Psoas muscle (tissue), 8 donors: Measurements from ENCODE around the gene MRTFA. TPM values are rescaled to one million over a fixed set of nuclear protein-coding genes. Genes with fewer than 3 reads are reported as not detected.

ENCODE experiments used
- ATAC-seq, 4 donors: fragments of 200-7000 bp; cut with Tn5 transposase; one replicate each; pipeline ENCODE4 v1.9.1; 2020; ENCODE audit warnings: moderate library complexity in 3 of 4, mild to moderate bottlenecking in 2 of 4
- DNase-seq, 2 donors: peaks; one replicate each; pipeline ENCODE4 v3.0.0-alpha.2; 2020
- H3K27ac ChIP-seq: fragments of 200-600 bp; one replicate; pipeline ENCODE4 v1.8.0; 2022
- H3K27me3 ChIP-seq, 3 donors: fragments of 200-600 bp in 1 of 3; one replicate each; pipeline versions ENCODE4 v1.6.1 to v1.8.0; 2013 to 2022; ENCODE audit warnings: low read length in 2 of 3, mild to moderate bottlenecking in 2 of 3, moderate library complexity in 1 of 3; ENCODE audit not compliant: insufficient read depth in 3 of 3
- H3K36me3 ChIP-seq, 2 donors: fragments of 200-600 bp in 1 of 2; one replicate each; pipeline versions ENCODE4 v1.6.1 to v1.8.0; 2013 to 2022; ENCODE audit warnings: low read depth in 1 of 2, mild to moderate bottlenecking in 1 of 2, moderate library complexity in 1 of 2; ENCODE audit not compliant: insufficient read depth in 1 of 2
- H3K4me1 ChIP-seq: fragments of 200-600 bp; one replicate; pipeline ENCODE4 v1.8.0; 2022
- H3K4me3 ChIP-seq: fragments of 200-600 bp; one replicate; pipeline ENCODE4 v1.8.0; 2022; ENCODE audit warnings: mild to moderate bottlenecking
- H3K9me3 ChIP-seq: fragments of 200-600 bp; one replicate; pipeline ENCODE4 v1.8.0; 2022
- WGBS, 3 donors: extraction: QIAGEN DNeasy Blood & Tissue Kit; methylation state at CpG; one replicate each; pipeline versions ENCODE4 v1.1.6 to v1.1.7; 2013; 5-methylcytosine and 5-hydroxymethylcytosine counted together
- intact Hi-C, 2 donors: fragments of 100-400 bp; cut with DNase I; formaldehyde crosslinking; loops; one replicate each; pipeline versions ENCODE4 v1.11.0 to v1.14.2; 2022
- polyA plus RNA-seq, 3 donors: library from polyadenylated mRNA; stranded (reverse); fragments of 200-250 nt; gene quantifications; one replicate each; pipeline ENCODE4 v1.2.3, GENCODE V29; 2013
- total RNA-seq, 4 donors: library from RNA; stranded (reverse); fragmentation: NEBNext Ultra II Directional in 2 of 4; extraction: Animal tissue kit (Norgen Biotek cat#: 25700) in 2 of 4; gene quantifications; one replicate each; pipeline versions ENCODE4 v1.2.1 to v1.2.4, GENCODE V29; 2021 to 2023
- TF ChIP-seq, protein P1 (sequence below): fragments of 200-600 bp; IDR thresholded peaks from one replicate; pipeline ENCODE4 v1.8.0; 2022; ENCODE audit warnings: antibody characterized with exemption
- donor health status: healthy with polysubstance abuse.
- donor health status: DM: no; HTN: no; CAD: no; lungs with moderate emphysema.
- donor health status: Bipolar disorder and iron deficiency.
- donor health status: healthy.
- donor health status: DM: yes; HTN: yes; CAD: no.
- donor health status: DM: no; HTN: no; CAD: no.
- donor health status: DM: no; HTN: no; CAD: no.
- donor health status: DM: yes; HTN: yes; CAD: no.

The MRTFA gene
- total and polyA plus RNA-seq, 7 donors: 10.1 to 24.0 (median 15.7) TPM

GRCh38 chr22:40395607-40396006 is 240.9 kb downstream of the MRTFA start:
- no peak for ATAC-seq
- intact Hi-C loops: no loop called here
- no peak overlapping the region for H3K27ac ChIP-seq

GRCh38 chr22:40394607-40395006 is 241.9 kb downstream of the MRTFA start:
- Histone ChIP-seq H3K4me1 (peaks cover 2% of the 10 kb centered on the region), H3K27me3 (no peaks in the 10 kb centered on the region), H3K27ac (no peak overlapping the region), H3K9me3 (no peaks in the 10 kb centered on the region), H3K36me3 (peaks cover 0 to 10% of the 10 kb centered on the region in 2 donors), H3K4me3 (no peak overlapping the region)
- intact Hi-C loops: no loop called here
- DNase-seq: no peak
- ATAC-seq: no peak
- 72 to 79% (median 78%) methylated on average over 3 of the region's 3 CpGs for WGBS, 3 donors
- TF ChIP-seq, protein P1, sequence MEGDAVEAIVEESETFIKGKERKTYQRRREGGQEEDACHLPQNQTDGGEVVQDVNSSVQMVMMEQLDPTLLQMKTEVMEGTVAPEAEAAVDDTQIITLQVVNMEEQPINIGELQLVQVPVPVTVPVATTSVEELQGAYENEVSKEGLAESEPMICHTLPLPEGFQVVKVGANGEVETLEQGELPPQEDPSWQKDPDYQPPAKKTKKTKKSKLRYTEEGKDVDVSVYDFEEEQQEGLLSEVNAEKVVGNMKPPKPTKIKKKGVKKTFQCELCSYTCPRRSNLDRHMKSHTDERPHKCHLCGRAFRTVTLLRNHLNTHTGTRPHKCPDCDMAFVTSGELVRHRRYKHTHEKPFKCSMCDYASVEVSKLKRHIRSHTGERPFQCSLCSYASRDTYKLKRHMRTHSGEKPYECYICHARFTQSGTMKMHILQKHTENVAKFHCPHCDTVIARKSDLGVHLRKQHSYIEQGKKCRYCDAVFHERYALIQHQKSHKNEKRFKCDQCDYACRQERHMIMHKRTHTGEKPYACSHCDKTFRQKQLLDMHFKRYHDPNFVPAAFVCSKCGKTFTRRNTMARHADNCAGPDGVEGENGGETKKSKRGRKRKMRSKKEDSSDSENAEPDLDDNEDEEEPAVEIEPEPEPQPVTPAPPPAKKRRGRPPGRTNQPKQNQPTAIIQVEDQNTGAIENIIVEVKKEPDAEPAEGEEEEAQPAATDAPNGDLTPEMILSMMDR: no peak

More at GRCh38 chr22:40395607-40396006, 240.9 kb downstream of the MRTFA start:
- Histone ChIP-seq H3K36me3 (peaks cover 0 to 14% of the 10 kb centered on the region in 2 donors), H3K4me3 (no peak overlapping the region), H3K4me1 (peaks cover 8% of the 10 kb centered on the region), H3K9me3 (no peaks in the 10 kb centered on the region), H3K27me3 (no peaks in the 10 kb centered on the region)
- TF ChIP-seq, protein P1: no peak
- DNase-seq: no peak
- WGBS, 3 donors: 94 to 99% (median 96%) methylated on average over 7 of the region's 7 CpGs

DNA sequence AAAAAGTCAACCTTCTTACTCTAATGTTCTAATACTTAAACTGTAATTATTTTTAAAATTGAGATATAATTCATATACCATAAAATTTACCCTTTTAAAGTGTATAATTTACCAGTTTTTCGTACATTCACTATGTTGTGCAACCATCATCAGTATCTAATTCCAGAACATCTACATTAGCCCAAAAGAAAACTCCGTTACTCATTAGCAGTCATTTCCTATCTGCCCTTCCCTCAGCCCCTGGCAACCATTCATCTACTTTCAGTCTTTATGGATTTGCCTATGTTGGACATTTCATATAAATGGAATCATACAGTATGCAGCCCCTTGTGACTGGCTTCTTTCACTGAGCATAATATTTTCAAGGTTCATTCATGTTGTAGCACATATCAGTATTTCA is 243.9 kb downstream of the MRTFA start:
- no peaks in the 10 kb centered on the region for H3K4me1 ChIP-seq
- no peaks in the 10 kb centered on the region for H3K9me3 ChIP-seq
- no peak overlapping the region for H3K4me3 ChIP-seq
- H3K27ac ChIP-seq: no peak overlapping the region
- DNase-seq (no peak), ATAC-seq (no peak)
- 87 to 89% (median 89%) methylated on average over 2 of the region's 2 CpGs for WGBS, 3 donors
- TF ChIP-seq, protein P1: no peak
- H3K27me3 ChIP-seq: no peaks in the 10 kb centered on the region
- intact Hi-C loops: no loop called here
- peaks cover 0 to 12% of the 10 kb centered on the region in 2 donors for H3K36me3 ChIP-seq

GRCh38 chr22:40391417-40391816 is 245.1 kb downstream of the MRTFA start:
- H3K4me1 ChIP-seq: no peaks in the 10 kb centered on the region
- TF ChIP-seq, protein P1: no peak
- ATAC-seq (no peak), DNase-seq (no peak)
- no peaks in the 10 kb centered on the region for H3K9me3 ChIP-seq
- peaks cover 0 to 14% of the 10 kb centered on the region in 2 donors for H3K36me3 ChIP-seq
- H3K27me3 ChIP-seq: no peaks in the 10 kb centered on the region
- H3K27ac ChIP-seq: no peak overlapping the region
- intact Hi-C loops: no loop called here
- no peak overlapping the region for H3K4me3 ChIP-seq
- WGBS, 3 donors: 72 to 83% (median 78%) methylated on average over 2 of the region's 2 CpGs

- H3K27ac ChIP-seq: no peak overlapping the region
- no peak overlapping the region for H3K4me3 ChIP-seq
- no peaks in the 10 kb centered on the region for H3K9me3 ChIP-seq
- ATAC-seq (no peak), DNase-seq (no peak)
- peaks cover 0 to 4% of the 10 kb centered on the region in 2 donors for H3K36me3 ChIP-seq
- peaks cover 5% of the 10 kb centered on the region for H3K4me1 ChIP-seq
- H3K27me3 ChIP-seq: no peaks in the 10 kb centered on the region
- TF ChIP-seq, protein P1: no peak
- 77 to 88% (median 78%) methylated on average over 4 of the region's 4 CpGs for WGBS, 3 donors
- intact Hi-C loops: no loop called here
Measured at GRCh38 chr22:40388231-40388630, 248.3 kb downstream of the MRTFA start.
